Endodermal cell (in vitro differentiated cells): Measurements from ENCODE around the gene SERPINE2. TPM values are rescaled to one million over a fixed set of nuclear protein-coding genes. Genes with fewer than 3 reads are reported as not detected.

ENCODE experiments used
- DNase-seq: peaks from one replicate; pipeline ENCODE4 v3.0.0-alpha.2; 2017
- H3K27ac ChIP-seq: 2 replicates; pipeline ENCODE4 v1.5.1; 2013; ENCODE audit warnings: mild to moderate bottlenecking, low read depth, low read length, moderate library complexity
- H3K27me3 ChIP-seq: 2 replicates; pipeline ENCODE4 v1.6.1; 2013; ENCODE audit warnings: mild to moderate bottlenecking, low read length, moderate library complexity; ENCODE audit not compliant: insufficient read depth, control insufficient read depth, poor library complexity, severe bottlenecking
- H3K36me3 ChIP-seq: 2 replicates; pipeline ENCODE4 v1.7.0; 2013; ENCODE audit warnings: mild to moderate bottlenecking, low read length, moderate library complexity; ENCODE audit not compliant: control insufficient read depth, insufficient read depth
- H3K4me1 ChIP-seq: one replicate; pipeline ENCODE4 v1.7.0; 2013; ENCODE audit warnings: low read length; ENCODE audit not compliant: control insufficient read depth, insufficient read depth
- H3K4me3 ChIP-seq: 2 replicates; pipeline ENCODE4 v1.5.1; 2013; ENCODE audit warnings: mild to moderate bottlenecking, low read length, moderate library complexity
- H3K9ac ChIP-seq: 2 replicates; pipeline ENCODE4 v1.6.1; 2013; ENCODE audit warnings: mild to moderate bottlenecking, low read length, moderate library complexity; ENCODE audit not compliant: poor library complexity, severe bottlenecking; ENCODE audit errors: extremely low read depth
- H3K9me3 ChIP-seq: 2 replicates; pipeline ENCODE4 v1.6.1; 2013; ENCODE audit warnings: mild to moderate bottlenecking, low read length, moderate library complexity; ENCODE audit not compliant: control insufficient read depth
- H3K27ac Mint-ChIP-seq: 2 replicates; pipeline ENCODE4 v1.8.0; 2020; ENCODE audit warnings: mixed read lengths
- H3K27me3 Mint-ChIP-seq: 2 replicates; pipeline ENCODE4 v1.8.0; 2021; ENCODE audit warnings: mild to moderate bottlenecking, mixed read lengths; ENCODE audit not compliant: insufficient read depth
- H3K36me3 Mint-ChIP-seq: 2 replicates; pipeline ENCODE4 v1.8.0; 2020; ENCODE audit warnings: low read depth, mixed read lengths
- H3K4me1 Mint-ChIP-seq: 2 replicates; pipeline ENCODE4 v1.8.0; 2020; ENCODE audit warnings: mixed read lengths
- H3K4me3 Mint-ChIP-seq: 2 replicates; pipeline ENCODE4 v1.8.0; 2020; ENCODE audit warnings: mild to moderate bottlenecking, moderate library complexity, mixed read lengths
- H3K9me3 Mint-ChIP-seq: 2 replicates; pipeline ENCODE4 v1.8.0; 2020; ENCODE audit warnings: mild to moderate bottlenecking, mixed read lengths
- CTCF ChIP-seq: fragments of 200-600 bp; sonication (generic); conservative IDR thresholded peaks from 2 replicates; pipeline ENCODE4 v1.5.0; 2021; ENCODE audit warnings: antibody characterized with exemption, mild to moderate bottlenecking
- WGBS, 2 experiments: methylation state at CpG; one replicate each; pipeline versions ENCODE4 v1.1.5 to v1.1.7; 2013; ENCODE audit warnings: missing lambda C conversion rate in 2 of 2, mixed read lengths in 1 of 2; ENCODE audit not compliant: insufficient coverage in 1 of 2, insufficient read length in 1 of 2; 5-methylcytosine and 5-hydroxymethylcytosine counted together
- total RNA-seq, 2 donors: library from RNA; stranded (reverse); fragmentation: NEBNext Ultra II Directional in 1 of 2; extraction: Animal tissue kit (Norgen Biotek cat#: 25700) in 1 of 2; gene quantifications; 2 replicates in 1 of 2; 3 replicates in 1 of 2; pipeline ENCODE4 v1.2.1, GENCODE V29; 2021

Gene SERPINE2
- total RNA-seq, 2 donors from 2014 or later, result 257 to 386 TPM

GRCh38 chr2:223952280-223952968, 86.7 kb downstream of the SERPINE2 start:
- Mint-ChIP-seq H3K27me3 (no peaks in the 10 kb centered on the region), H3K36me3 (no peaks in the 10 kb centered on the region), H3K4me1 (peaks cover 36% of the 10 kb centered on the region), H3K27ac (peak overlapping the region; percentile 81), H3K4me3 (no peak overlapping the region), H3K9me3 (no peaks in the 10 kb centered on the region)
- Histone ChIP-seq H3K9ac (peak overlapping the region; percentile 12), H3K27me3 (no peaks in the 10 kb centered on the region), H3K36me3 (no peaks in the 10 kb centered on the region), H3K4me1 (peaks cover 14% of the 10 kb centered on the region), H3K27ac (peak overlapping the region; percentile 79), H3K4me3 (peak overlapping the region; percentile 32), H3K9me3 (no peaks in the 10 kb centered on the region)
- TF ChIP-seq CTCF, result no peak
- no peak for DNase-seq
- WGBS, 2 experiments, result 80 to 82% methylated on average over 4 to 6 of the region's 6 CpGs

GRCh38 chr2:223950448-223951347, 88.4 kb downstream of the SERPINE2 start:
- no peak for TF ChIP-seq CTCF
- Histone ChIP-seq H3K27me3 (no peaks in the 10 kb centered on the region), H3K4me3 (no peak overlapping the region), H3K36me3 (no peaks in the 10 kb centered on the region), H3K9ac (no peak overlapping the region), H3K4me1 (peaks cover 14% of the 10 kb centered on the region), H3K9me3 (no peaks in the 10 kb centered on the region), H3K27ac (no peak overlapping the region)
- WGBS, 2 experiments, result 82 to 84% methylated on average over 3 of the region's 3 CpGs
- H3K27me3 Mint-ChIP-seq, result no peaks in the 10 kb centered on the region
- H3K27ac Mint-ChIP-seq, result peak overlapping the region; percentile 15
- no peaks in the 10 kb centered on the region for H3K36me3 Mint-ChIP-seq
- no peak for DNase-seq
- H3K4me1 Mint-ChIP-seq, result peaks cover 37% of the 10 kb centered on the region
- no peak overlapping the region for H3K4me3 Mint-ChIP-seq
- H3K9me3 Mint-ChIP-seq, result no peaks in the 10 kb centered on the region

DNA sequence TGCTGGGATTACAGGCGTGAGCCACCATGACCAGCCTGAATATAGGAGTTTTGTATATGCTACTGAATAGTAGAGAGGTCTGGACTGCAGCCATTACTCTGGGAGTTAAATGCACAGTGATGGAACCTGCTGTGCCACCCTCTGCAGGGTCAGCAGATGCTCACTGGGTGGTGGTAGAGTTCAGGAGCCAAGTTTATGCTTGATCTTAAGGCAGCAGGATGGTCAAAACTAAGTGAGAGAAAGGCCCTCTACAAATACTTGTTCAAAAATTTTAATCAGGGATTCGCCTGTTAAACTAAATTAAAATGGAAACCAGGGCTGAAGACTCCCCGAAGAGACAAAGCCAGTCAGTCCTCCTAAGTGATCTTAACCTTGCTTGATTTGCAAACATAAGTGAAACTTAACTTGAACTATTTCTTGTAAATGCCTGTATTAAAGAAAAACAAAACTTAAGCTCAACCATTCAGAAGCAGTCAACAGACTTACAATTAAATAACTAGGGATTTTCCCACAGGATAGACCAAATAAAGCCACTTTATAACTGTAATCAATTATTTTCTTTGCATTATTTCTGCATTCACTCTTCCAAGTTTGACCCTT, 89.7 kb downstream of the SERPINE2 start:
- 84 to 92% methylated on average over 3 of the region's 3 CpGs for WGBS, 2 experiments
- H3K27ac ChIP-seq, result no peak overlapping the region
- DNase-seq, result no peak
- H3K4me1 ChIP-seq, result peaks cover 14% of the 10 kb centered on the region
- H3K9ac ChIP-seq, result no peak overlapping the region
- H3K4me3 ChIP-seq, result no peak overlapping the region
- no peaks in the 10 kb centered on the region for H3K27me3 Mint-ChIP-seq
- no peaks in the 10 kb centered on the region for H3K36me3 Mint-ChIP-seq
- H3K36me3 ChIP-seq, result no peaks in the 10 kb centered on the region
- H3K9me3 ChIP-seq, result no peaks in the 10 kb centered on the region
- peak; percentile 28 for TF ChIP-seq CTCF
- no peak overlapping the region for H3K27ac Mint-ChIP-seq
- H3K27me3 ChIP-seq, result no peaks in the 10 kb centered on the region
- peaks cover 38% of the 10 kb centered on the region for H3K4me1 Mint-ChIP-seq
- no peaks in the 10 kb centered on the region for H3K9me3 Mint-ChIP-seq
- no peak overlapping the region for H3K4me3 Mint-ChIP-seq
